Measurements from ENCODE around the gene GRM7. TPM values are rescaled to one million over a fixed set of nuclear protein-coding genes. Genes with fewer than 3 reads are reported as not detected.

Gene GRM7
- total and polyA plus RNA-seq, 4 donors: 0.08 to 0.33 TPM; not detected in 2

GRCh38 chr3:7100136-7100535 is 239.2 kb downstream of the GRM7 start:
- WGBS: 91% methylated on average over 1 of the region's 1 CpG
- no peak overlapping the region for H3K27ac ChIP-seq (ENCODE audit: low read depth in 1 of 2, low read length in 2 of 2)
- H3K36me3 ChIP-seq (ENCODE audit: control insufficient read depth in 4 of 4, insufficient read depth in 3 of 4, low read depth in 1 of 4, low read length in 3 of 4): no peaks in the 10 kb centered on the region
- H3K9ac ChIP-seq (ENCODE audit: low read depth in 1 of 2, low read length in 2 of 2): no peak overlapping the region
- peaks cover 0 to 1% (median 0%) of the 10 kb centered on the region in 4 donors for H3K9me3 ChIP-seq (ENCODE audit: control insufficient read depth in 4 of 4, low read length in 3 of 4)
- TF ChIP-seq REST (IDR thresholded peaks at IDR 0.05): no peak
- TF ChIP-seq RXRA (IDR thresholded peaks at IDR 0.05): no peak
- TF ChIP-seq SP1 (IDR thresholded peaks at IDR 0.05): no peak
- TF ChIP-seq HNF4A (conservative IDR thresholded peaks at IDR 0.05): no peak
- TF ChIP-seq TAF1 (conservative IDR thresholded peaks at IDR 0.05): no peak
- no peak for TF ChIP-seq FOXA2 (IDR thresholded peaks at IDR 0.05)
- no peak for TF ChIP-seq MAX (IDR thresholded peaks at IDR 0.05)
- no peak for TF ChIP-seq ZBTB33 (IDR thresholded peaks at IDR 0.05)
- no peak for TF ChIP-seq ATF3 (IDR thresholded peaks at IDR 0.05)
- TF ChIP-seq NR2F2 (IDR thresholded peaks at IDR 0.05): no peak
- no peak for TF ChIP-seq FOXA1 (IDR thresholded peaks at IDR 0.05)
- no peak for TF ChIP-seq CTCF (IDR thresholded peaks at IDR 0.05; ENCODE audit: low read depth, low read length, missing input control)
- no peak for TF ChIP-seq HNF4G (IDR thresholded peaks at IDR 0.05)
- no peak for TF ChIP-seq RAD21 (IDR thresholded peaks at IDR 0.05)
- no peak for TF ChIP-seq JUND (IDR thresholded peaks at IDR 0.05)
- H3K4me1 ChIP-seq (ENCODE audit: control insufficient read depth in 4 of 4, insufficient read depth in 4 of 4, low read length in 3 of 4): no peaks in the 10 kb centered on the region
- no peak for DNase-seq (ENCODE audit: low spot score)
- H3K27me3 ChIP-seq (ENCODE audit: control insufficient read depth in 4 of 4, insufficient read depth in 4 of 4, low read length in 3 of 4): no peaks in the 10 kb centered on the region
- H3K4me3 ChIP-seq (ENCODE audit: low read depth in 1 of 3, low read length in 3 of 3): no peak overlapping the region

- no peak for DNase-seq (ENCODE audit: low spot score)
- TF ChIP-seq FOXA1 (IDR thresholded peaks at IDR 0.05): no peak
- TF ChIP-seq HNF4G (IDR thresholded peaks at IDR 0.05): no peak
- no peak for TF ChIP-seq ZBTB33 (IDR thresholded peaks at IDR 0.05)
- TF ChIP-seq CTCF (IDR thresholded peaks at IDR 0.05; ENCODE audit: low read depth, low read length, missing input control): no peak
- TF ChIP-seq JUND (IDR thresholded peaks at IDR 0.05): no peak
- TF ChIP-seq HNF4A (conservative IDR thresholded peaks at IDR 0.05): no peak
- no peak for TF ChIP-seq YY1 (IDR thresholded peaks at IDR 0.05)
- no peak for TF ChIP-seq GABPA (IDR thresholded peaks at IDR 0.05 in 1 of 2, conservative IDR thresholded peaks at IDR 0.05 in 1 of 2)
- no peak for TF ChIP-seq RXRA (IDR thresholded peaks at IDR 0.05)
- no peak for TF ChIP-seq EGR1 (IDR thresholded peaks at IDR 0.05; ENCODE audit: low read depth in 2 of 2)
- TF ChIP-seq MAX (IDR thresholded peaks at IDR 0.05): no peak
- TF ChIP-seq RAD21 (IDR thresholded peaks at IDR 0.05): no peak
- TF ChIP-seq FOXA2 (IDR thresholded peaks at IDR 0.05): no peak
- no peak for TF ChIP-seq ATF3 (IDR thresholded peaks at IDR 0.05)
- TF ChIP-seq NR2F2 (IDR thresholded peaks at IDR 0.05): no peak
- no peak for TF ChIP-seq SP1 (IDR thresholded peaks at IDR 0.05)
- TF ChIP-seq TAF1 (conservative IDR thresholded peaks at IDR 0.05): no peak
Observed at GRCh38 chr3:7106635-7107034, 245.7 kb downstream of the GRM7 start.

More at GRCh38 chr3:7106635-7107034, 245.7 kb downstream of the GRM7 start:
- WGBS: 68% methylated on average over 1 of the region's 1 CpG
- H3K27me3 ChIP-seq (ENCODE audit: control insufficient read depth in 4 of 4, insufficient read depth in 4 of 4, low read length in 3 of 4): no peaks in the 10 kb centered on the region
- no peak overlapping the region for H3K4me3 ChIP-seq (ENCODE audit: low read depth in 1 of 3, low read length in 3 of 3)
- H3K9ac ChIP-seq (ENCODE audit: low read depth in 1 of 2, low read length in 2 of 2): no peak overlapping the region
- peaks cover 0 to 1% (median 0%) of the 10 kb centered on the region in 4 donors for H3K9me3 ChIP-seq (ENCODE audit: control insufficient read depth in 4 of 4, low read length in 3 of 4)
- H3K36me3 ChIP-seq (ENCODE audit: control insufficient read depth in 4 of 4, insufficient read depth in 3 of 4, low read depth in 1 of 4, low read length in 3 of 4): no peaks in the 10 kb centered on the region
- no peaks in the 10 kb centered on the region for H3K4me1 ChIP-seq (ENCODE audit: control insufficient read depth in 4 of 4, insufficient read depth in 4 of 4, low read length in 3 of 4)
- no peak overlapping the region for H3K27ac ChIP-seq (ENCODE audit: low read depth in 1 of 2, low read length in 2 of 2)

All from liver (tissue), 9 donors.